PC-3 (cell line): Measurements from ENCODE around the gene LSM12. TPM values are rescaled to one million over a fixed set of nuclear protein-coding genes. Genes with fewer than 3 reads are reported as not detected.

Experiments used
- ATAC-seq: fragments of 200-7000 bp; cut with Tn5 transposase; 2 replicates; pipeline ENCODE4 v1.9.1; 2020; ENCODE audit warnings: mild to moderate bottlenecking, moderate library complexity
- BruUV-seq: library from RNA; stranded (reverse); fragments of 400-500 nt; replicated peaks from 2 replicates; lab custom pipeline; 2021; lab: Mats Ljungman, UMichigan
- CTCF ChIA-PET: fragments of 300-600 bp; sonication (Branson Sonifier 250); formaldehyde crosslinking; loops from one replicate; lab custom pipeline; 2022; ENCODE audit warnings: antibody characterized with exemption; lab: Charles Lee
- POLR2A ChIA-PET: fragments of 300-600 bp; sonication (Branson Sonifier 250); formaldehyde crosslinking; loops from one replicate; lab custom pipeline; 2022; ENCODE audit warnings: antibody characterized with exemption; ENCODE audit not compliant: unreplicated experiment; lab: Charles Lee
- DNase-seq: peaks from one replicate; pipeline ENCODE4 v3.0.0-alpha.2; 2015
- H2AFZ ChIP-seq: fragments of 300-600 bp; sonication (generic); 2 replicates; pipeline ENCODE4 v1.6.0; 2016; ENCODE audit warnings: antibody characterized with exemption, low read length
- H3F3A ChIP-seq: fragments of 300-600 bp; sonication (generic); one replicate; pipeline ENCODE4 v1.6.0; 2017; ENCODE audit warnings: antibody characterized with exemption, low read length, control low read depth, mild to moderate bottlenecking; ENCODE audit not compliant: unreplicated experiment
- H3K27ac ChIP-seq: fragments of 300-600 bp; sonication (generic); 2 replicates; pipeline ENCODE4 v1.5.1; 2016; ENCODE audit warnings: mild to moderate bottlenecking, low read length
- H3K27me3 ChIP-seq: fragments of 300-600 bp; sonication (generic); 2 replicates; pipeline ENCODE4 v1.6.1; 2016; ENCODE audit warnings: low read length, mixed read lengths
- H3K36me3 ChIP-seq: fragments of 300-600 bp; sonication (generic); 2 replicates; pipeline ENCODE4 v1.6.1; 2016; ENCODE audit warnings: low read depth, mixed run types, low read length, mixed read lengths
- H3K4me1 ChIP-seq: fragments of 300-600 bp; sonication (generic); 2 replicates; pipeline ENCODE4 v1.5.1; 2016; ENCODE audit warnings: low read length; ENCODE audit not compliant: insufficient read depth
- H3K4me2 ChIP-seq: fragments of 300-600 bp; sonication (generic); 2 replicates; pipeline ENCODE4 v1.6.0; 2016; ENCODE audit warnings: low read length
- H3K4me3 ChIP-seq: fragments of 300-600 bp; sonication (generic); 2 replicates; pipeline ENCODE4 v1.5.1; 2016; ENCODE audit warnings: mild to moderate bottlenecking, low read length, mixed read lengths
- H3K79me2 ChIP-seq: fragments of 300-600 bp; sonication (generic); 2 replicates; pipeline ENCODE4 v1.6.1; 2017; ENCODE audit warnings: low read length, mixed read lengths
- H3K9ac ChIP-seq: fragments of 300-600 bp; sonication (generic); 2 replicates; pipeline ENCODE4 v1.6.0; 2016; ENCODE audit warnings: mild to moderate bottlenecking, low read length
- H3K9me2 ChIP-seq: fragments of 300-600 bp; sonication (generic); replicated peaks from 2 replicates; pipeline ENCODE4 v1.6.1; 2016; ENCODE audit warnings: mixed run types, low read length, mixed read lengths
- H3K9me3 ChIP-seq: fragments of 300-600 bp; sonication (generic); 2 replicates; pipeline ENCODE4 v1.6.1; 2016; ENCODE audit warnings: low read length, mixed read lengths
- H4K20me1 ChIP-seq: fragments of 300-600 bp; sonication (generic); 2 replicates; pipeline ENCODE4 v1.6.1; 2016; ENCODE audit warnings: low read length, mixed read lengths
- CTCF ChIP-seq: fragments of 300-600 bp; sonication (generic); conservative IDR thresholded peaks from 2 replicates; pipeline ENCODE4 v1.5.1; 2017; ENCODE audit warnings: antibody characterized with exemption, low read depth, mild to moderate bottlenecking, low read length
- EZH2 ChIP-seq: fragments of 300-600 bp; sonication (generic); IDR thresholded peaks from one replicate; pipeline ENCODE4 v1.6.1; 2017; ENCODE audit warnings: antibody characterized with exemption, mild to moderate bottlenecking, low read length; ENCODE audit not compliant: unreplicated experiment
- EZH2phosphoT487 ChIP-seq: fragments of 300-600 bp; sonication (generic); IDR thresholded peaks from 2 replicates; pipeline ENCODE4 v1.6.1; 2018; ENCODE audit warnings: mild to moderate bottlenecking, antibody characterized with exemption, low read length, borderline replicate concordance
- intact Hi-C: fragments of 100-400 bp; cut with micrococcal nuclease; formaldehyde crosslinking; loops from 2 replicates; pipeline ENCODE4 v1.9.0; 2023
- total RNA-seq: library from RNA; depleted of rRNA; stranded (reverse); fragments of >200 nt; gene quantifications from 2 replicates; pipeline ENCODE4 v1.2.3, GENCODE V29; 2014

The LSM12 gene
- total RNA-seq, 1 experiment from 2014 or later = 118 TPM

GRCh38 chr17:44113868-44114840 lies 47.7 kb upstream of the LSM12 start:
- no peak overlapping the region for H3K4me3 ChIP-seq
- POLR2A ChIA-PET = no interaction called here
- H3K4me1 ChIP-seq = peaks cover 20% of the 10 kb centered on the region
- H3K36me3 ChIP-seq = no peaks in the 10 kb centered on the region
- no peaks in the 10 kb centered on the region for H4K20me1 ChIP-seq
- CTCF ChIA-PET = interaction anchor here (0.8 kb wide), 1 partner anchor 31 kb away, joined by 5 read pairs; no protein-coding TSS in a partner anchor
- ATAC-seq = no peak
- no TSS peak for BruUV-seq
- no peaks in the 10 kb centered on the region for H3K9me2 ChIP-seq
- no peak overlapping the region for H3K27ac ChIP-seq
- H2AFZ ChIP-seq = no peak overlapping the region
- no peak overlapping the region for H3K9ac ChIP-seq
- TF ChIP-seq CTCF (no peak), EZH2 (no peak)
- H3K4me2 ChIP-seq = no peak overlapping the region
- no peaks in the 10 kb centered on the region for H3K9me3 ChIP-seq
- H3K79me2 ChIP-seq = no peaks in the 10 kb centered on the region
- intact Hi-C loops = no loop called here
- no peak for DNase-seq
- H3K27me3 ChIP-seq = no peaks in the 10 kb centered on the region
- no peaks in the 10 kb centered on the region for H3F3A ChIP-seq

- Histone ChIP-seq H3K9ac (no peak overlapping the region), H3K4me3 (no peak overlapping the region), H3K9me3 (no peaks in the 10 kb centered on the region), H3K36me3 (no peaks in the 10 kb centered on the region), H3K79me2 (no peaks in the 10 kb centered on the region), H4K20me1 (no peaks in the 10 kb centered on the region), H3F3A (no peaks in the 10 kb centered on the region), H3K27me3 (no peaks in the 10 kb centered on the region), H3K4me2 (no peak overlapping the region), H3K27ac (no peak overlapping the region), H2AFZ (no peak overlapping the region), H3K4me1 (peaks cover 20% of the 10 kb centered on the region), H3K9me2 (no peaks in the 10 kb centered on the region)
- intact Hi-C loops = no loop called here
- no peak for ATAC-seq
- CTCF ChIA-PET = no interaction called here
- POLR2A ChIA-PET = no interaction called here
- no TSS peak for BruUV-seq
- no peak for DNase-seq
- TF ChIP-seq EZH2phosphoT487 (no peak), EZH2 (no peak), CTCF (no peak)
Measured at GRCh38 chr17:44113382-44113781, 46.9 kb upstream of the LSM12 start.
